K562 (cell line): ENCODE measurements around the gene TRIM14. TPM values are rescaled to one million over a fixed set of nuclear protein-coding genes. Genes with fewer than 3 reads are reported as not detected.

Experiments
- JUND ChIP-seq, 2 experiments: IDR thresholded peaks; 2 replicates in 1 of 2; 3 replicates in 1 of 2; pipeline ENCODE4 v1.6.1; 2011; ENCODE audit warnings: borderline replicate concordance in 2 of 2, low read depth in 2 of 2, low read length in 2 of 2, improper control_type of control experiment in 1 of 2, missing biosample characterization in 1 of 2, missing genetic modification characterization in 1 of 2, missing genetic modification reagents in 1 of 2
- KDM1A ChIP-seq, 2 experiments: fragments of 450-650 bp; IDR thresholded peaks; 2 replicates each; pipeline ENCODE4 v1.6.1; 2016; ENCODE audit warnings: mild to moderate bottlenecking in 2 of 2
- MYC ChIP-seq, 2 experiments: fragments of 250-450 bp in 1 of 2; sonication (Bioruptor Pico) in 1 of 2; IDR thresholded peaks; 2 replicates each; pipeline versions ENCODE4 v1.5.1 to v1.6.1; 2012 to 2021; ENCODE audit warnings: low read depth in 2 of 2, borderline replicate concordance in 1 of 2, improper control_type of control experiment in 1 of 2, low read length in 1 of 2, mild to moderate bottlenecking in 1 of 2, moderate library complexity in 1 of 2
- NCOA4 ChIP-seq: fragments of 450-650 bp; IDR thresholded peaks from 2 replicates; pipeline ENCODE4 v1.6.1; 2018; ENCODE audit warnings: mild to moderate bottlenecking; ENCODE audit not compliant: partially characterized antibody
- NR2C1 ChIP-seq, 2 experiments: fragments of 450-650 bp; IDR thresholded peaks; 2 replicates each; pipeline ENCODE4 v1.6.1; 2017; ENCODE audit warnings: mild to moderate bottlenecking in 2 of 2, antibody characterized with exemption in 1 of 2, inconsistent platforms in 1 of 2, missing compliant biosample characterization in 1 of 2, missing genetic modification characterization in 1 of 2
- ZC3H4 ChIP-seq: sonication (generic); formaldehyde crosslinking; IDR thresholded peaks from 2 replicates; pipeline ENCODE4 v1.9.0; 2021; ENCODE audit warnings: missing genetic modification reagents, borderline replicate concordance
- ZNF764 ChIP-seq: fragments of 250-450 bp; sonication (Bioruptor Pico); IDR thresholded peaks from 2 replicates; pipeline ENCODE4 v1.4.0; 2020; ENCODE audit warnings: low read depth, mild to moderate bottlenecking, moderate library complexity
- polyA plus RNA-seq, 8 experiments: library from polyadenylated mRNA; depleted of rRNA in 4 of 8; stranded (reverse) in 5 of 8; unstranded in 3 of 8; fragments of >200 nt; fragmentation: Nextera tagmentation in 2 of 8; fragmentation: Illumina TruSeq in 1 of 8; extraction: Ambion mirVana in 2 of 8; extraction: Trizol in 1 of 8; gene quantifications; 2 replicates each; pipeline versions ENCODE4 v1.2.1 to v1.2.3, GENCODE V29; 2011 to 2014; ENCODE audit warnings: inconsistent platforms in 1 of 8, missing spikeins in 1 of 8
- total RNA-seq, 7 experiments: library from RNA; depleted of rRNA in 6 of 7; stranded (reverse); fragments of >200 nt in 6 of 7; fragmentation: Illumina TruSeq in 2 of 7; extraction: Trizol in 2 of 7; gene quantifications; 2 replicates each; pipeline versions ENCODE4 v1.2.1 to v1.2.3, GENCODE V29; 2011 to 2021; ENCODE audit warnings: low replicate concordance in 1 of 7
- TF ChIP-seq, protein P1 (sequence below): fragments of 150-350 bp; conservative IDR thresholded peaks from 2 replicates; pipeline ENCODE4 v1.6.1; 2014; ENCODE audit warnings: low read length
- TF ChIP-seq, protein P2 (sequence below): sonication (generic); formaldehyde crosslinking; IDR thresholded peaks from 2 replicates; pipeline ENCODE4 v1.8.0; 2022; ENCODE audit warnings: mild to moderate bottlenecking, missing genetic modification reagents
- TF ChIP-seq, protein P3 (sequence below): fragments of 250-450 bp; sonication (Bioruptor Pico); IDR thresholded peaks from 2 replicates; pipeline ENCODE4 v1.4.0; 2020; ENCODE audit warnings: mild to moderate bottlenecking, moderate library complexity, borderline replicate concordance
- TF ChIP-seq, protein P4 (sequence below), 3 experiments: fragments of 200-800 bp in 1 of 3; fragments of 250-450 bp in 1 of 3; fragments of 450-650 bp in 1 of 3; sonication (Bioruptor Pico) in 1 of 3; sonication (Bioruptor generic) in 1 of 3; formaldehyde crosslinking in 1 of 3; IDR thresholded peaks; 2 replicates each; pipeline versions ENCODE4 v1.6.1 to v1.8.0; 2016 to 2022; ENCODE audit warnings: mild to moderate bottlenecking in 2 of 3, missing genetic modification characterization in 2 of 3, missing compliant biosample characterization in 1 of 3, moderate library complexity in 1 of 3

TRIM14 gene
- total and polyA plus RNA-seq, 9 of the 15 experiments (the other 6 are each of a cell fraction or from before 2014, with no cell fraction given): 7.6 to 41.0 (median 17.9) TPM

DNA sequence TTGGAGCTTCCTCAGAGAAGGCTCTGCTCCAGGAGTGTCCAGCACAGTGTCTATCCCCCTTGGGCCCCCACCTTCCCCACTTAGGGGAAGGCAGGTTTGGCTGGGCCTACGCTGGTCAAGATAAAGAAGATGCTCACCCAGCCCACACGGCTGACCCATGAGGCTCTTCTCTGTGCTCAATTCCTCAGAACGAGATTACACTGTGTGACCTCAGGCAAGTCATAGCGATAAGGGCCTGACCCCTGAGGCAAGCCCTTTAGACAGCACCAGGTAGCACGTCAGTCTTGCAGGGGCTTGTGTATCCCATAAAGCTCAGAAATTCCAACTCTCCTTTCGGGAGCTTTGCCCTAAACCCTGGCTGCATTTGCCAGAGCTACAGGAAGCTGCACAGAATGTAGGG is 40.8 kb upstream of the TRIM14 start (continued):
- TF ChIP-seq, protein P1, sequence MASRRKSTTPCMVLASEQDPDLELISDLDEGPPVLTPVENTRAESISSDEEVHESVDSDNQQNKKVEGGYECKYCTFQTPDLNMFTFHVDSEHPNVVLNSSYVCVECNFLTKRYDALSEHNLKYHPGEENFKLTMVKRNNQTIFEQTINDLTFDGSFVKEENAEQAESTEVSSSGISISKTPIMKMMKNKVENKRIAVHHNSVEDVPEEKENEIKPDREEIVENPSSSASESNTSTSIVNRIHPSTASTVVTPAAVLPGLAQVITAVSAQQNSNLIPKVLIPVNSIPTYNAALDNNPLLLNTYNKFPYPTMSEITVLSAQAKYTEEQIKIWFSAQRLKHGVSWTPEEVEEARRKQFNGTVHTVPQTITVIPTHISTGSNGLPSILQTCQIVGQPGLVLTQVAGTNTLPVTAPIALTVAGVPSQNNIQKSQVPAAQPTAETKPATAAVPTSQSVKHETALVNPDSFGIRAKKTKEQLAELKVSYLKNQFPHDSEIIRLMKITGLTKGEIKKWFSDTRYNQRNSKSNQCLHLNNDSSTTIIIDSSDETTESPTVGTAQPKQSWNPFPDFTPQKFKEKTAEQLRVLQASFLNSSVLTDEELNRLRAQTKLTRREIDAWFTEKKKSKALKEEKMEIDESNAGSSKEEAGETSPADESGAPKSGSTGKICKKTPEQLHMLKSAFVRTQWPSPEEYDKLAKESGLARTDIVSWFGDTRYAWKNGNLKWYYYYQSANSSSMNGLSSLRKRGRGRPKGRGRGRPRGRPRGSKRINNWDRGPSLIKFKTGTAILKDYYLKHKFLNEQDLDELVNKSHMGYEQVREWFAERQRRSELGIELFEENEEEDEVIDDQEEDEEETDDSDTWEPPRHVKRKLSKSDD: no peak
- TF ChIP-seq JUND (IDR thresholded peaks at IDR 0.05; ENCODE audit: borderline replicate concordance, low read depth, low read length) (peak; percentile 41; the same call in 1 of the 2 replicates), JUND (tag; IDR thresholded peaks at IDR 0.05; ENCODE audit: borderline replicate concordance, low read depth, low read length) (peak; percentile 30; the same call in 1 of the 3 replicates), ZNF764 (CRISPR knock-in tag) (no peak), ZC3H4 (CRISPR knock-in tag) (no peak), KDM1A (IDR thresholded peaks at IDR 0.05) (peak in 1 of 2 experiments; percentile 29; a peak in 1 of 4 replicates), MYC (IDR thresholded peaks at IDR 0.05; ENCODE audit: low read depth, low read length) (0 out of 2 replicates have a peak, but pooled peaks have one; percentile 16), MYC (CRISPR knock-in tag; IDR thresholded peaks at IDR 0.05; ENCODE audit: borderline replicate concordance, low read depth) (no peak), NR2C1 (IDR thresholded peaks at IDR 0.05) (peak; percentile 35; the same call in 1 of the 2 replicates), NR2C1 (tag; IDR thresholded peaks at IDR 0.05) (peak; percentile 78), NCOA4 (no peak)
- TF ChIP-seq, protein P2, sequence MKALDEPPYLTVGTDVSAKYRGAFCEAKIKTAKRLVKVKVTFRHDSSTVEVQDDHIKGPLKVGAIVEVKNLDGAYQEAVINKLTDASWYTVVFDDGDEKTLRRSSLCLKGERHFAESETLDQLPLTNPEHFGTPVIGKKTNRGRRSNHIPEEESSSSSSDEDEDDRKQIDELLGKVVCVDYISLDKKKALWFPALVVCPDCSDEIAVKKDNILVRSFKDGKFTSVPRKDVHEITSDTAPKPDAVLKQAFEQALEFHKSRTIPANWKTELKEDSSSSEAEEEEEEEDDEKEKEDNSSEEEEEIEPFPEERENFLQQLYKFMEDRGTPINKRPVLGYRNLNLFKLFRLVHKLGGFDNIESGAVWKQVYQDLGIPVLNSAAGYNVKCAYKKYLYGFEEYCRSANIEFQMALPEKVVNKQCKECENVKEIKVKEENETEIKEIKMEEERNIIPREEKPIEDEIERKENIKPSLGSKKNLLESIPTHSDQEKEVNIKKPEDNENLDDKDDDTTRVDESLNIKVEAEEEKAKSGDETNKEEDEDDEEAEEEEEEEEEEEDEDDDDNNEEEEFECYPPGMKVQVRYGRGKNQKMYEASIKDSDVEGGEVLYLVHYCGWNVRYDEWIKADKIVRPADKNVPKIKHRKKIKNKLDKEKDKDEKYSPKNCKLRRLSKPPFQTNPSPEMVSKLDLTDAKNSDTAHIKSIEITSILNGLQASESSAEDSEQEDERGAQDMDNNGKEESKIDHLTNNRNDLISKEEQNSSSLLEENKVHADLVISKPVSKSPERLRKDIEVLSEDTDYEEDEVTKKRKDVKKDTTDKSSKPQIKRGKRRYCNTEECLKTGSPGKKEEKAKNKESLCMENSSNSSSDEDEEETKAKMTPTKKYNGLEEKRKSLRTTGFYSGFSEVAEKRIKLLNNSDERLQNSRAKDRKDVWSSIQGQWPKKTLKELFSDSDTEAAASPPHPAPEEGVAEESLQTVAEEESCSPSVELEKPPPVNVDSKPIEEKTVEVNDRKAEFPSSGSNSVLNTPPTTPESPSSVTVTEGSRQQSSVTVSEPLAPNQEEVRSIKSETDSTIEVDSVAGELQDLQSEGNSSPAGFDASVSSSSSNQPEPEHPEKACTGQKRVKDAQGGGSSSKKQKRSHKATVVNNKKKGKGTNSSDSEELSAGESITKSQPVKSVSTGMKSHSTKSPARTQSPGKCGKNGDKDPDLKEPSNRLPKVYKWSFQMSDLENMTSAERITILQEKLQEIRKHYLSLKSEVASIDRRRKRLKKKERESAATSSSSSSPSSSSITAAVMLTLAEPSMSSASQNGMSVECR (CRISPR knock-in tag): no peak
- TF ChIP-seq, protein P3, sequence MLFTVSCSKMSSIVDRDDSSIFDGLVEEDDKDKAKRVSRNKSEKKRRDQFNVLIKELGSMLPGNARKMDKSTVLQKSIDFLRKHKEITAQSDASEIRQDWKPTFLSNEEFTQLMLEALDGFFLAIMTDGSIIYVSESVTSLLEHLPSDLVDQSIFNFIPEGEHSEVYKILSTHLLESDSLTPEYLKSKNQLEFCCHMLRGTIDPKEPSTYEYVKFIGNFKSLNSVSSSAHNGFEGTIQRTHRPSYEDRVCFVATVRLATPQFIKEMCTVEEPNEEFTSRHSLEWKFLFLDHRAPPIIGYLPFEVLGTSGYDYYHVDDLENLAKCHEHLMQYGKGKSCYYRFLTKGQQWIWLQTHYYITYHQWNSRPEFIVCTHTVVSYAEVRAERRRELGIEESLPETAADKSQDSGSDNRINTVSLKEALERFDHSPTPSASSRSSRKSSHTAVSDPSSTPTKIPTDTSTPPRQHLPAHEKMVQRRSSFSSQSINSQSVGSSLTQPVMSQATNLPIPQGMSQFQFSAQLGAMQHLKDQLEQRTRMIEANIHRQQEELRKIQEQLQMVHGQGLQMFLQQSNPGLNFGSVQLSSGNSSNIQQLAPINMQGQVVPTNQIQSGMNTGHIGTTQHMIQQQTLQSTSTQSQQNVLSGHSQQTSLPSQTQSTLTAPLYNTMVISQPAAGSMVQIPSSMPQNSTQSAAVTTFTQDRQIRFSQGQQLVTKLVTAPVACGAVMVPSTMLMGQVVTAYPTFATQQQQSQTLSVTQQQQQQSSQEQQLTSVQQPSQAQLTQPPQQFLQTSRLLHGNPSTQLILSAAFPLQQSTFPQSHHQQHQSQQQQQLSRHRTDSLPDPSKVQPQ (CRISPR knock-in tag): no peak
- TF ChIP-seq, protein P4, sequence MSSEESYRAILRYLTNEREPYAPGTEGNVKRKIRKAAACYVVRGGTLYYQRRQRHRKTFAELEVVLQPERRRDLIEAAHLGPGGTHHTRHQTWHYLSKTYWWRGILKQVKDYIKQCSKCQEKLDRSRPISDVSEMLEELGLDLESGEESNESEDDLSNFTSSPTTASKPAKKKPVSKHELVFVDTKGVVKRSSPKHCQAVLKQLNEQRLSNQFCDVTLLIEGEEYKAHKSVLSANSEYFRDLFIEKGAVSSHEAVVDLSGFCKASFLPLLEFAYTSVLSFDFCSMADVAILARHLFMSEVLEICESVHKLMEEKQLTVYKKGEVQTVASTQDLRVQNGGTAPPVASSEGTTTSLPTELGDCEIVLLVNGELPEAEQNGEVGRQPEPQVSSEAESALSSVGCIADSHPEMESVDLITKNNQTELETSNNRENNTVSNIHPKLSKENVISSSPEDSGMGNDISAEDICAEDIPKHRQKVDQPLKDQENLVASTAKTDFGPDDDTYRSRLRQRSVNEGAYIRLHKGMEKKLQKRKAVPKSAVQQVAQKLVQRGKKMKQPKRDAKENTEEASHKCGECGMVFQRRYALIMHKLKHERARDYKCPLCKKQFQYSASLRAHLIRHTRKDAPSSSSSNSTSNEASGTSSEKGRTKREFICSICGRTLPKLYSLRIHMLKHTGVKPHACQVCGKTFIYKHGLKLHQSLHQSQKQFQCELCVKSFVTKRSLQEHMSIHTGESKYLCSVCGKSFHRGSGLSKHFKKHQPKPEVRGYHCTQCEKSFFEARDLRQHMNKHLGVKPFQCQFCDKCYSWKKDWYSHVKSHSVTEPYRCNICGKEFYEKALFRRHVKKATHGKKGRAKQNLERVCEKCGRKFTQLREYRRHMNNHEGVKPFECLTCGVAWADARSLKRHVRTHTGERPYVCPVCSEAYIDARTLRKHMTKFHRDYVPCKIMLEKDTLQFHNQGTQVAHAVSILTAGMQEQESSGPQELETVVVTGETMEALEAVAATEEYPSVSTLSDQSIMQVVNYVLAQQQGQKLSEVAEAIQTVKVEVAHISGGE (CRISPR knock-in tag; IDR thresholded peaks at IDR 0.05): no peak
